Uterus (tissue), 4 donors: Measurements from ENCODE around the gene UBXN6. TPM values are rescaled to one million over a fixed set of nuclear protein-coding genes. Genes with fewer than 3 reads are reported as not detected.

ENCODE experiments used
- DNase-seq, 2 donors: peaks; one replicate each; pipeline ENCODE4 v3.0.0-alpha.2; 2019 to 2020
- H3K27ac ChIP-seq, 2 donors: fragments of 200-600 bp; sonication (generic); 1 replicate in 1 of 2; 2 replicates in 1 of 2; pipeline ENCODE4 v1.5.1; 2016 to 2018
- H3K27me3 ChIP-seq, 2 donors: fragments of 200-600 bp; sonication (generic); one replicate each; pipeline ENCODE4 v1.5.1; 2018 to 2019; ENCODE audit warnings: control low read depth in 1 of 2
- H3K36me3 ChIP-seq, 2 donors: fragments of 200-600 bp; sonication (generic); one replicate each; pipeline ENCODE4 v1.5.1; 2019; ENCODE audit warnings: control low read depth in 1 of 2
- H3K4me1 ChIP-seq, 2 donors: fragments of 200-600 bp; sonication (generic); one replicate each; pipeline ENCODE4 v1.5.1; 2018 to 2019; ENCODE audit warnings: control low read depth in 1 of 2
- H3K4me3 ChIP-seq, 2 donors: fragments of 200-600 bp; sonication (generic); 1 replicate in 1 of 2; 2 replicates in 1 of 2; pipeline ENCODE4 v1.5.1; 2018 to 2019; ENCODE audit warnings: mild to moderate bottlenecking in 1 of 2
- H3K9me3 ChIP-seq, 2 donors: fragments of 200-600 bp; sonication (generic); one replicate each; pipeline ENCODE4 v1.5.1; 2019; ENCODE audit warnings: control low read depth in 1 of 2
- POLR2A ChIP-seq, 2 donors: fragments of 450-650 bp; IDR thresholded peaks; one replicate each; pipeline ENCODE4 v1.6.1; 2016; ENCODE audit warnings: antibody characterized with exemption in 2 of 2, mild to moderate bottlenecking in 1 of 2, moderate library complexity in 1 of 2
- intact Hi-C: fragments of 100-400 bp; cut with DNase I; formaldehyde crosslinking; loops from one replicate; pipeline ENCODE4 v1.15.1; 2023; ENCODE audit warnings: low total_unique reads
- total RNA-seq, 4 donors: library from RNA; depleted of rRNA in 3 of 4; stranded (reverse); fragments of >200 nt in 3 of 4; gene quantifications; one replicate each; pipeline versions ENCODE4 v1.1.0 to v1.2.4, GENCODE V29; 2014 to 2023
- TF ChIP-seq, protein P1 (sequence below), 4 experiments: fragments of 200-600 bp in 2 of 4; fragments of 450-650 bp in 2 of 4; sonication (generic) in 2 of 4; IDR thresholded peaks; one replicate each; pipeline ENCODE4 v1.5.1; 2016 to 2019; ENCODE audit warnings: antibody characterized with exemption in 4 of 4, mild to moderate bottlenecking in 2 of 4, moderate library complexity in 1 of 4
- donor health status: DM: yes; HTN: yes; CAD: no.

Gene UBXN6
- total RNA-seq, 4 donors from 2014 or later, result 61.5 to 266 (median 90.0) TPM

DNA sequence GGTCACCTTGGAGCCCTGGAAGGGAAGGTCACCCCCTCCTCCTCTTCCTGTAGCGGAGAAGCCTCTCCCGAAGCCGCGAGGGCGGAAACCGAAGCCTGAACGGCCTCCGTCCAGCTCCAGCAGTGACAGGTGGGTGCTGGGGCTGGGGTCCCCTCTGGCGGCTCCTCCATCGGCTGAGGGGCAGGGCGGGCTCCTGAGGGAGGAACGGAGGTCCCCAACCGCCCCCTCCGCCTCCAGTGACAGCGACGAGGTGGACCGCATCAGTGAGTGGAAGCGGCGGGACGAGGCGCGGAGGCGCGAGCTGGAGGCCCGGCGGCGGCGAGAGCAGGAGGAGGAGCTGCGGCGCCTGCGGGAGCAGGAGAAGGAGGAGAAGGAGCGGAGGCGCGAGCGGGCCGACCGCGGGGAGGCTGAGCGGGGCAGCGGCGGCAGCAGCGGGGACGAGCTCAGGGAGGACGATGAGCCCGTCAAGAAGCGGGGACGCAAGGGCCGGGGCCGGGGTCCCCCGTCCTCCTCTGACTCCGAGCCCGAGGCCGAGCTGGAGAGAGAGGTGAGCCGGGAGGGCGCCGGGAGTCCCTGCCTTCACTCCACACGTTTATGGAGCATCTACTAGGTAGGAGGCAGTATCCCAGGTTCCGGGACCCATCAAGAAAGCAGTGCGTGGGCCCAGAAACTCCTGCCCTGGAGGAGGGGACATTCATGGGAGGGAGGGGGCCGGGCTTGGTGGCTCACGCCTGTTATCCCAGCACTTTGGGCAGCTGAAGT lies 36.5 kb upstream of the UBXN6 start:
- Histone ChIP-seq H3K4me3 (no peak overlapping the region), H3K4me1 (no peaks in the 10 kb centered on the region), H3K9me3 (no peaks in the 10 kb centered on the region), H3K27me3 (no peaks in the 10 kb centered on the region), H3K27ac (no peak overlapping the region), H3K36me3 (no peaks in the 10 kb centered on the region)
- no peak for DNase-seq
- no peak for TF ChIP-seq POLR2A (IDR thresholded peaks at IDR 0.05)
- TF ChIP-seq, protein P1, sequence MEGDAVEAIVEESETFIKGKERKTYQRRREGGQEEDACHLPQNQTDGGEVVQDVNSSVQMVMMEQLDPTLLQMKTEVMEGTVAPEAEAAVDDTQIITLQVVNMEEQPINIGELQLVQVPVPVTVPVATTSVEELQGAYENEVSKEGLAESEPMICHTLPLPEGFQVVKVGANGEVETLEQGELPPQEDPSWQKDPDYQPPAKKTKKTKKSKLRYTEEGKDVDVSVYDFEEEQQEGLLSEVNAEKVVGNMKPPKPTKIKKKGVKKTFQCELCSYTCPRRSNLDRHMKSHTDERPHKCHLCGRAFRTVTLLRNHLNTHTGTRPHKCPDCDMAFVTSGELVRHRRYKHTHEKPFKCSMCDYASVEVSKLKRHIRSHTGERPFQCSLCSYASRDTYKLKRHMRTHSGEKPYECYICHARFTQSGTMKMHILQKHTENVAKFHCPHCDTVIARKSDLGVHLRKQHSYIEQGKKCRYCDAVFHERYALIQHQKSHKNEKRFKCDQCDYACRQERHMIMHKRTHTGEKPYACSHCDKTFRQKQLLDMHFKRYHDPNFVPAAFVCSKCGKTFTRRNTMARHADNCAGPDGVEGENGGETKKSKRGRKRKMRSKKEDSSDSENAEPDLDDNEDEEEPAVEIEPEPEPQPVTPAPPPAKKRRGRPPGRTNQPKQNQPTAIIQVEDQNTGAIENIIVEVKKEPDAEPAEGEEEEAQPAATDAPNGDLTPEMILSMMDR (IDR thresholded peaks at IDR 0.05), result no peak
- intact Hi-C loops, result no loop called here

DNA sequence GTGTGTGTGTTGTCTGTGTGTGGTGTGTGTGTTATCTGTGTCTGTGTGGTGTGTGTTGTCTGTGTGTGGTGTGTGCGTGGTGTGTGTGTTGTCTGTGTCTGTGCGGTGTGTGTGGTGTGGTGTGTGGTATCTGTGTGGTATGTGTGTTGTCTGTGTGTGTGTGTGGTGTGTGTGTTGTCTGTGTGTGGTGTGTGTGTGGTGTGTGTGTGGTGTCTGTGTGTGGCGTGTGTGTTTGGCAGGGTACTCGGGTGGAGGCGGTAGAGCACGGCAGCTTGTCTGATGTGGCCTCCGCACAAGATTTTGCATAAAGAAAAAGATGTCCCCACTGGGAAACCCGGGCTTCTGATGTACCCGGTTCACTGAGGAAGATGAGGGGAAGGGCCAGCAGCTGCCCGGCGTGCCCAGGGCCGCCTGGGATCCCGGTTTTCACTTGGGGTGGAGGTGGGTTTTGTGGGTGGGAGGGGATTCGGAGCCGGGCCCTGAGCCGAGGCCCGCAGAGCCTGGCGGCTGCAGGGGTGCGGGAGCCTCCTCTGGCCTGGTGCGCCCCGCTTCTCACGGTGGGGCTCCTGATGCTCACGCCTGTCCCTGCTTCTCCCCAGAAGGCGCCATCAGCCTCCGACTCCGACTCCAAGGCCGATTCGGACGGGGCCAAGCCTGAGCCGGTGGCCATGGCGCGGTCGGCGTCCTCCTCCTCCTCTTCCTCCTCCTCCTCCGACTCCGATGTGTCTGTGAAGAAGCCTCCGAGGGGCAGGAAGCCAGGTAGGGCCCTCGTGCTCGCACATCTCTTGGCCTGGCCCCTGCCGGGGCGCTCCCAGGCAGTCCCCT lies 35.7 kb upstream of the UBXN6 start:
- DNase-seq, result no peak
- H3K36me3 ChIP-seq, result no peaks in the 10 kb centered on the region
- intact Hi-C loops, result no loop called here

DNA sequence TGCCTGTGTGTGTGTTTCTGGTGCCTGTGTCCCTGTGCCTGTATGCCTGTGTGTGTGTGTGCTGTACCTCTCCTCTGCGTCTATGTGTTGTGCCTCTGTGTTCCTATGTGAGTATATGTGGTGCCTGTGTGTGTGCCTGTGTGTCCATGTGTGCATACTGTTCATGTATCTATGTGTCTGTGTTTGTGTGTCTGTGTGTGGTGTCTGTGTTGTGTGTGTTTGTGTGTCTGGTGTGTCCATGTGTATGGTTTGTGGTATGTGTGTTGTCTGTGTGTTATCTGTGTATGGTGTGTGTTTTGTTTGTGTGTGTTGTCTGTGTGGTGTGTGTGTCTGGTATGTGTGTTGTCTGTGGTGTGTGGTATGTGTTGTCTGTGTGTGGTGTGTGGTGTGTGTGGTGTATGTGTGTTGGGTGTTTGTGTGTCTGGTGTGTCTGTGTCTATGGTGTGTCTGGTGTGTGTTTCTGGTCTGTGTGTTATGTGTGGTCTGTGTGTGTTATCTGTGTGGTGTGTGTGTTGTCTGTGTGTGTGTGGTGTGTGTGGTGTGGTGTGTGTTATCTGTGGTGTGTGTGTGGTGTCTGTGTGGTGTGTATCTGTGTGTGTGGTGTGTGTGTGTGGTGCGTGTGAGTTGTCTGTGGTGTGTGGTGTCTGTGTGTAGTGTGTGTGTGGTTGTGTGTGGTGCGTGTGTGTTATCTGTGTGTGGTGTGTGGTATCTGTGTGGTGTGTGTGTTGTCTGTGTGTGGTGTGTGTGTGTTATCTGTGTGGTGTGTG lies 34.9 kb upstream of the UBXN6 start:
- no peaks in the 10 kb centered on the region for H3K27me3 ChIP-seq
- TF ChIP-seq POLR2A (IDR thresholded peaks at IDR 0.05), result no peak
- TF ChIP-seq, protein P1 (IDR thresholded peaks at IDR 0.05), result no peak
- H3K27ac ChIP-seq, result no peak overlapping the region
- no peaks in the 10 kb centered on the region for H3K4me1 ChIP-seq
- intact Hi-C loops, result no loop called here
- no peaks in the 10 kb centered on the region for H3K9me3 ChIP-seq
- no peak overlapping the region for H3K4me3 ChIP-seq
- H3K36me3 ChIP-seq, result no peaks in the 10 kb centered on the region
- DNase-seq, result no peak

More for the DNA sequence above, 35.7 kb upstream of the UBXN6 start:
- Histone ChIP-seq H3K9me3 (no peaks in the 10 kb centered on the region), H3K27ac (no peak overlapping the region), H3K27me3 (no peaks in the 10 kb centered on the region), H3K4me1 (no peaks in the 10 kb centered on the region), H3K4me3 (no peak overlapping the region)
- TF ChIP-seq, protein P1 (IDR thresholded peaks at IDR 0.05), result no peak
- no peak for TF ChIP-seq POLR2A (IDR thresholded peaks at IDR 0.05)

DNA sequence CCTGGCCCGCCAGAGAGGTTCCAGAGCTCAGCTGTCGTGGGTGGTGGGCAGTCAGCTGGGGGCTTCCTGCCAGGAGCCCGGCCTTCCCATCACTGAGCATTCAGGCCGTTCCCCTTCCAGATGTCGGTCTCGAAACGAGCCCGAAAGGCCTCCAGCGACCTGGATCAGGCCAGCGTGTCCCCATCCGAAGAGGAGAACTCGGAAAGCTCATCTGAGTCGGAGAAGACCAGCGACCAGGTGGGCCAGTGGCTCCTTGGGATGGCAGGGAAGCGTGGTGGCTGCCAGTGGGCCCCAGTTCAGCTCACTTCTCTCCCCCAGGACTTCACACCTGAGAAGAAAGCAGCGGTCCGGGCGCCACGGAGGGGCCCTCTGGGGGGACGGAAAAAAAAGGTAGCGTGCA lies 33.9 kb upstream of the UBXN6 start:
- intact Hi-C loops, result no loop called here
- H3K9me3 ChIP-seq, result no peaks in the 10 kb centered on the region
- H3K36me3 ChIP-seq, result no peaks in the 10 kb centered on the region
- H3K27me3 ChIP-seq, result no peaks in the 10 kb centered on the region
- no peak for DNase-seq
- no peak overlapping the region for H3K4me3 ChIP-seq
- H3K4me1 ChIP-seq, result no peaks in the 10 kb centered on the region
- TF ChIP-seq, protein P1 (IDR thresholded peaks at IDR 0.05), result no peak
- TF ChIP-seq POLR2A (IDR thresholded peaks at IDR 0.05), result no peak
- H3K27ac ChIP-seq, result no peak overlapping the region
